Muscle layer of colon (tissue), 2 donors: ENCODE results near the gene LRMDA.
"Not testable (repeated sequence)": the region's sequence is repeated elsewhere in the genome, so short reads cannot be mapped to it uniquely, and the experiment has no call there.

Experiments used
- H3K27ac ChIP-seq: one replicate; pipeline ENCODE4 v1.7.0; 2013; ENCODE audit warnings: low read depth, mild to moderate bottlenecking, low read length, moderate library complexity
- H3K27me3 ChIP-seq, 2 donors: one replicate each; pipeline ENCODE4 v1.7.0; 2013; ENCODE audit warnings: low read length in 2 of 2, mild to moderate bottlenecking in 2 of 2; ENCODE audit not compliant: insufficient read depth in 2 of 2, control insufficient read depth in 1 of 2
- H3K36me3 ChIP-seq: one replicate; pipeline ENCODE4 v1.7.0; 2013; ENCODE audit warnings: mild to moderate bottlenecking, low read length; ENCODE audit not compliant: insufficient read depth
- H3K4me1 ChIP-seq: one replicate; pipeline ENCODE4 v1.7.0; 2013; ENCODE audit warnings: mild to moderate bottlenecking, low read length; ENCODE audit not compliant: insufficient read depth
- H3K4me3 ChIP-seq, 2 donors: one replicate each; pipeline ENCODE4 v1.7.0; 2013; ENCODE audit warnings: low read length in 2 of 2, low read depth in 1 of 2, mild to moderate bottlenecking in 1 of 2, moderate library complexity in 1 of 2
- H3K9ac ChIP-seq: one replicate; pipeline ENCODE4 v1.7.0; 2013; ENCODE audit warnings: low read length
- H3K9me3 ChIP-seq: one replicate; pipeline ENCODE4 v1.7.0; 2013; ENCODE audit warnings: mild to moderate bottlenecking, low read length
- donor health status: abdominal sarcoma.
- donor health status: Adenocarcinoma of cecum.

Gene LRMDA

GRCh38 chr10:76043261-76043660, 611.8 kb downstream of the LRMDA start:
- Histone ChIP-seq H3K27me3 (no peaks in the 10 kb centered on the region), H3K9ac (no peak overlapping the region), H3K4me1 (no peaks in the 10 kb centered on the region), H3K36me3 (no peaks in the 10 kb centered on the region), H3K4me3 (no peak overlapping the region), H3K9me3 (no peaks in the 10 kb centered on the region), H3K27ac (no peak overlapping the region)

- Histone ChIP-seq H3K4me3 (no peak overlapping the region), H3K9ac (no peak overlapping the region), H3K9me3 (no peaks in the 10 kb centered on the region), H3K27me3 (no peaks in the 10 kb centered on the region), H3K4me1 (no peaks in the 10 kb centered on the region), H3K27ac (no peak overlapping the region), H3K36me3 (no peaks in the 10 kb centered on the region)
Measured at GRCh38 chr10:76044751-76045150, 613.3 kb downstream of the LRMDA start.

- Histone ChIP-seq H3K9ac (no peak overlapping the region), H3K27me3 (no peaks in the 10 kb centered on the region), H3K4me1 (peaks cover 3% of the 10 kb centered on the region), H3K27ac (no peak overlapping the region), H3K9me3 (no peaks in the 10 kb centered on the region), H3K4me3 (no peak overlapping the region), H3K36me3 (no peaks in the 10 kb centered on the region)
Measured at GRCh38 chr10:76045174-76045573, 613.8 kb downstream of the LRMDA start.

GRCh38 chr10:76047521-76047920, 616.1 kb downstream of the LRMDA start:
- Histone ChIP-seq H3K4me1 (peaks cover 15% of the 10 kb centered on the region), H3K36me3 (no peaks in the 10 kb centered on the region), H3K4me3 (peak overlapping the region in 1 of 2 donors; percentile 6), H3K9ac (no peak overlapping the region), H3K27ac (no peak overlapping the region), H3K9me3 (no peaks in the 10 kb centered on the region), H3K27me3 (no peaks in the 10 kb centered on the region)

- peaks cover 15% of the 10 kb centered on the region for H3K4me1 ChIP-seq
- H3K9me3 ChIP-seq = no peaks in the 10 kb centered on the region
- no peak overlapping the region for H3K9ac ChIP-seq
- H3K27me3 ChIP-seq = no peaks in the 10 kb centered on the region
- H3K36me3 ChIP-seq = no peaks in the 10 kb centered on the region
- H3K27ac ChIP-seq = no peak overlapping the region
- no peak overlapping the region for H3K4me3 ChIP-seq
Measured at GRCh38 chr10:76049581-76050290, 618.3 kb downstream of the LRMDA start.

GRCh38 chr10:76050291-76050625, 618.8 kb downstream of the LRMDA start:
- Histone ChIP-seq H3K27ac (no peak overlapping the region), H3K9me3 (no peaks in the 10 kb centered on the region), H3K9ac (no peak overlapping the region), H3K27me3 (no peaks in the 10 kb centered on the region), H3K4me1 (peaks cover 15% of the 10 kb centered on the region), H3K4me3 (no peak overlapping the region), H3K36me3 (no peaks in the 10 kb centered on the region)

- no peak overlapping the region for H3K4me3 ChIP-seq
- no peak overlapping the region for H3K9ac ChIP-seq
- H3K9me3 ChIP-seq = no peaks in the 10 kb centered on the region
- no peaks in the 10 kb centered on the region for H3K27me3 ChIP-seq
- H3K4me1 ChIP-seq = peaks cover 15% of the 10 kb centered on the region
- H3K36me3 ChIP-seq = no peaks in the 10 kb centered on the region
- no peak overlapping the region for H3K27ac ChIP-seq
Measured at GRCh38 chr10:76051007-76051936, 619.8 kb downstream of the LRMDA start.

GRCh38 chr10:76052682-76053503, 621.5 kb downstream of the LRMDA start:
- H3K36me3 ChIP-seq = no peaks in the 10 kb centered on the region
- no peaks in the 10 kb centered on the region for H3K27me3 ChIP-seq
- no peak overlapping the region for H3K4me3 ChIP-seq
- peaks cover 15% of the 10 kb centered on the region for H3K4me1 ChIP-seq
- H3K27ac ChIP-seq = no peak overlapping the region
- H3K9ac ChIP-seq = no peak overlapping the region
- no peaks in the 10 kb centered on the region for H3K9me3 ChIP-seq

GRCh38 chr10:76055466-76055865, 624.0 kb downstream of the LRMDA start:
- Histone ChIP-seq H3K9me3 (no peaks in the 10 kb centered on the region), H3K36me3 (peaks cover 4% of the 10 kb centered on the region), H3K4me1 (peaks cover 9% of the 10 kb centered on the region), H3K27me3 (no peaks in the 10 kb centered on the region), H3K4me3 (no peak overlapping the region), H3K9ac (no peak overlapping the region), H3K27ac (no peak overlapping the region)

GRCh38 chr10:76055963-76056362, 624.5 kb downstream of the LRMDA start:
- Histone ChIP-seq H3K4me1 (peaks cover 4% of the 10 kb centered on the region), H3K4me3 (no peak overlapping the region), H3K27me3 (no peaks in the 10 kb centered on the region), H3K9me3 (no peaks in the 10 kb centered on the region), H3K36me3 (peaks cover 4% of the 10 kb centered on the region), H3K27ac (no peak overlapping the region), H3K9ac (no peak overlapping the region)

GRCh38 chr10:76060993-76061392, 629.6 kb downstream of the LRMDA start:
- not testable (repeated sequence) for H3K27me3 ChIP-seq, H3K9ac ChIP-seq, H3K36me3 ChIP-seq, H3K9me3 ChIP-seq, H3K27ac ChIP-seq, H3K4me3 ChIP-seq, H3K4me1 ChIP-seq
